ENCODE data around the gene TMEM259. TPM values are rescaled to one million over a fixed set of nuclear protein-coding genes. Genes with fewer than 3 reads are reported as not detected.

TMEM259 gene
- total RNA-seq, 1 experiment from 2014 or later = 171 TPM

DNA sequence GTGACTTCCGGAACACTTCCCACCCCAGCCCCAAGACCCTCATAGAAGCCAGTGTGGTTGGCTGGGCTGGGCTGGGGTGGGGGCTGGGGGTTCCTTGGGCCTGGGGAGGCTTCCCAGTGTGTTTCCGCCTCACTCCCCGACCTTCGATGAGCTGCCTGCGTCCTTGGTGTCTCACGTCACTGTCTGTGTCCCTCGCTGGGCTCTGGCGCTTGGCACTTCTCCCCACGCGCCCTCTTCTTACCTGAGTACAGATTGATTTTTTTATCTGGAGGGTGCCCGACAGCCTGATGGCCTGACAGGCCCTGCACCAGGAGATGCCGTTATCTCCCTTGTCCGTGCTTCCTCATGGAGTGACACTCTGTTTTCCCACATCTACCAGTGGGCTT is 28.3 kb downstream of the TMEM259 start:
- H2AFZ ChIP-seq (ENCODE audit: low read length) = no peak overlapping the region
- no peak overlapping the region for H3K9ac ChIP-seq (ENCODE audit: extremely low read depth, insufficient read length, low read length)
- H3K27ac ChIP-seq (ENCODE audit: insufficient read length, low read depth, low read length) = no peak overlapping the region
- no peak for TF ChIP-seq CTCF (conservative IDR thresholded peaks at IDR 0.05)
- Mint-ChIP-seq H3K4me3 (no peak overlapping the region), H3K36me3 (ENCODE audit: insufficient read depth in 1 of 3, low read depth in 3 of 3) (peaks cover 5 to 27% (median 22%) of the 10 kb centered on the region in 3 experiments; a peak in 6 of 7 replicates), H3K4me1 (peaks cover 5 to 16% of the 10 kb centered on the region in 2 experiments), H3K27me3 (ENCODE audit: low read depth) (peaks cover 15% of the 10 kb centered on the region), H3K27ac (no peak overlapping the region; a peak in 1 of 7 replicates), H3K9me3 (no peaks in the 10 kb centered on the region; a peak in 1 of 5 replicates)
- H2BK12ac ChIP-seq (ENCODE audit: insufficient read length, low read depth, low read length) = no peak overlapping the region
- no peaks in the 10 kb centered on the region for H3K79me1 ChIP-seq (ENCODE audit: insufficient read depth, low read depth, low read length, poor library complexity, severe bottlenecking)
- no peaks in the 10 kb centered on the region; the same call in 1 of the 2 replicates for H3K27me3 ChIP-seq (ENCODE audit: insufficient read depth, low read length)
- H3K4ac ChIP-seq (ENCODE audit: low read depth, low read length) = no peak overlapping the region
- H2AK5ac ChIP-seq (ENCODE audit: insufficient read length, low read length) = no peak overlapping the region
- no peak overlapping the region for H3T11ph ChIP-seq (ENCODE audit: low read length)
- no peak overlapping the region for H2BK20ac ChIP-seq (ENCODE audit: low read depth, low read length, poor library complexity, severe bottlenecking)
- no peaks in the 10 kb centered on the region for H3K23me2 ChIP-seq (ENCODE audit: insufficient read length, low read depth, low read length, poor library complexity, severe bottlenecking)
- no peak overlapping the region for H4K8ac ChIP-seq (replicated peaks; ENCODE audit: insufficient read length, low read depth, low read length)
- peaks cover 7% of the 10 kb centered on the region for H4K20me1 ChIP-seq (ENCODE audit: control insufficient read depth, insufficient read depth, insufficient read length)
- no peak overlapping the region for H2BK5ac ChIP-seq (ENCODE audit: insufficient read length, low read length)
- no peaks in the 10 kb centered on the region for H3K4me1 ChIP-seq (ENCODE audit: insufficient read depth, low read length)
- no peak overlapping the region for H3K18ac ChIP-seq (ENCODE audit: insufficient read length, low read depth, low read length)
- no peak overlapping the region for H2BK120ac ChIP-seq (ENCODE audit: low read depth, low read length, poor library complexity, severe bottlenecking)
- H4K5ac ChIP-seq (ENCODE audit: insufficient read length, low read depth, low read length) = no peak overlapping the region
- H3K79me2 ChIP-seq (ENCODE audit: insufficient read depth, low read length) = no peaks in the 10 kb centered on the region
- H2BK15ac ChIP-seq (ENCODE audit: low read depth, low read length) = no peak overlapping the region
- no peak for DNase-seq
- H3K56ac ChIP-seq (ENCODE audit: insufficient read length, low read depth, low read length) = no peak overlapping the region
- no CpG with 5 or more reads among the region's 13 CpGs for WGBS (ENCODE audit: extremely low coverage, insufficient read length, low lambda C conversion rate)
- no peak overlapping the region for H3K4me2 ChIP-seq (ENCODE audit: insufficient read depth, insufficient read length, low read length)
- no peaks in the 10 kb centered on the region for H3K9me3 ChIP-seq (ENCODE audit: control insufficient read depth, low read depth, low read length)
- no peak overlapping the region for H3K23ac ChIP-seq (ENCODE audit: insufficient read length, low read depth, low read length)
- no peak overlapping the region for H4K91ac ChIP-seq (ENCODE audit: insufficient read length, low read depth, low read length)
- H3K14ac ChIP-seq (ENCODE audit: insufficient read depth, low read length) = no peak overlapping the region

Data from H9 (cell line).